ENCODE results near the gene ANKRD42.

Gene ANKRD42

DNA sequence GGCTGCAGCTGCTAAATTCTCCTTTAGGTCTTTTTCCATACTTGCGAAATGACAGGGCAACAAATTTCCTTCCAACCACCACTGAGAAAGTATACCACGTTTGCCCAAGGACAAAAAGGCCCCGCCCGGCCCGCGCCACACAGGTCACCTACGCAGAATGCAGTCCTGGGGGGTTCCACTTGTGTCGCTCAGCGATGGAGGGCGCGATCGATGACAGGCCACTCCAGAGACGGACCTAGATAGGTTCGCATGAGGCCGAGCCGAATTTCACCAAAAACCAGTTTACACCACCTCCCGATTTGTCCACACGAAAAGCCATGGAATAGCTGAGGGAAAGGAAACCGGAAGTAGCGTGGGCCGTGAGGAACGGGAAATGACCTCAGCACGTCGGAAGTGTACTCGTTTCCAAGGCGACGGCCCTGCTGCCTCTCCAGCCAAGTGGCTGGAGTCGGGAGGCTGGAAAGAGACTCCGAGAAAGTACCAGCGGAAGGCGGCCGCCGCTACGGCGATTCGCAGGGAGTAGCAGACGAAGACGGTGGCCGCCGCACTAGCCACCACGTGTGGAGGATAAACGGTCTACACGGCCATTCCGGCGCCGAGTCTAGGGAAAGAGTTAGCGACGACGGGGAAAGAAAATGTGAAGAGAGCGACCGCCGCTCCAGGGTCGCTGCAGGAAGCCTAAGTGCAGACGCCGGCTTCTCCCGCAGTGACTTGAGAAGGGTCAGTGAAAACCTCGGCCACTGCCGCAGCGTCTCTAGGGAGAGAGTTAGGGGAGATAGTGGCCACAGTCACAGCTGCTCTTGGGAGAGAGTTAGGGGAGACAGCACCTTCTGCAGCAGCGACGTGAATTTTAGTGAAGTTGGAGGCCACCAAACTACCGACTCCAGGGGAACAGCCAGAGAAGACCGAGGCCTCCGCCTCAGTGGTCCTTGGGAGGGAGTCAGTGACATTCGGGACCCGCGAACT, at the start of gene ANKRD42:
Gene ANKRD42 (plus strand): TSS at position 398 of the 966 bp plus-strand sequence. CDS start 959 bp downstream, outside the sequence.
- DNase-seq = peak; percentile 95

DNA sequence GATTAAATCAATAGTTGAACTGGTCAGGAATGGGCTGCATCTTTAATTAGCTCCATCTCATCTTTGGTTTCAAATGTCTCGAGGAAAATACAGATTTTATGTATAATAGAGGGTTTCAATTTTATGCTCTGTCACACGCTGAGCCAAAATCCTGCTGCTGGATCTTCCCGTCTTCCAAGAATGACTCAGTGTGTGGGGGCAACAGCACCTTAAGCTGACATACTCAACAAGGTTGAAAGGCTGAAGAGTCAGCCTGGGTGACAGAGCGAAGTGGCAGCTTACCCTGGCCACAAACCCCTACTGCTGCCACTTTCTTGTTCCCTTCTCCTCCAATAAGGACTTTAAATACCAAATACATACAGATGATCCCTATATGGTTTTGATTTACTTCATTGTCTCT, 45.6 kb upstream of the ANKRD42 start:
- DNase-seq = no peak

DNA sequence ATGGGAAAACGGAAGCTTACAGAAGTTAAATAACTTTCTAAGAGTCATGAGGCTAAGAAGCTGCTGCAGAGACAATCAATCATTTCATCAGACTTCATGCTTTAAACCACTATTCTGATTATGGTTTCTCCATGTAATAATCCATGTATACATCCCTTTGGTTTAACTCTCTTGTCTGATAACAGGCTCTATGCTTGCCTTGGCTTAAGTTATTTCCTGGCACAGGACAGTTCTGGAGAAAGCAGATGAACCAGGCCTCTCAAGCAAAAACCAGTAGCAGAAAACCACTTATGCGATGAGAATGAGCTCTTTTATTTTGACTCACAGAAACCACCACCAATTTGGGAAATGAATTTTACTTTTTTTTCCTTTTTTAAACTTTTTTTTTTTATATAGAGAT, 43.1 kb upstream of the ANKRD42 start:
- no peak for DNase-seq

DNA sequence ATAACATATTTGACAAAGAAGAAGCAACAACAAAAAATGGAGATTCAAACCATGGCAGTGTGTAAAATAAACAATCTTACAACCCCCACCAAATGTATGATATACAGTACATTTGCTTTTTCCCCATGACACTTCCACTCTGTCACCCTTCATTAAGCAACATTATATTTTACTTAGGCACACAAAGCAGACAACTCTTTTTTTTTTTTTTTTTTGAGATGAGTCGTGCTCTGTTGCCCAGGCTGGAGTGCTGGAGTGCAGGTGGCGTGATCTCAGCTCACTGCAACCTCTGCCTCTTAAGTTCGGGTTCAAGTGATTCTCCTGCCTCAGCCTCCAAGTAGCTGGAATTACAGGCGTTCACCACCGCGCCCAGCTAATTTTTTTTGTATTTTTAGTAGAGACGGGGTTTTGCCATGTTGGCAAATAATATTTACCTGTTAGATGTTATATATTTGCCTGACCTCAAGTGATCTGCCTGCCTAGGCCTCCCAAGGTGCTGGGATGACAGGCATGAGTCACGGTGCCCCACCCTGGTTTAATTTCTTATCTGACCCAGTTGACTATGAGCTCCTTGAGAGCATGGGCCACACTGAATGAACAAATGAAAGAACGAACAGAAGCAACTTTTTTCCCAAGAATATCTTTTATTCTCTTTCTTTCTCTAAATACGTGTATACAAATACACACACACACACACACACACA, 42.1 kb upstream of the ANKRD42 start:
- DNase-seq = no peak

DNA sequence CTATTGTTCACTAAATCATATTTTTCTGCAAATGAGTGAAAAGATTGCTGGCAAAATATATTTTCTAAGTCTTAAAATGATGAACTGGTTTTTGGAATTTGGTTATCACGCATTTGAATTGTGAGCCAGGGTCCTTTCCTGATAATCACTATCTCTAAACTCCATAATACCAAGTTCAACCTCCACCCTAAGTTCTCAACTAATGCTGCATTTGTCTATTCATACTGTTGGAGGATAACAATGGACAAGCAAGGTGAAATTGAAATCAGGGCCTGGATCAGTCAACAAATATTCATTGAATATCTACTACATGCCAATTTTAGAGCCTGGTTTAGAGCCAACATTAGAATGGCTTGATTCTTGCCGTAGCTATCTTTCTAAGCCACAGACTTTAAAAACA, 41.2 kb upstream of the ANKRD42 start:
- no peak for DNase-seq

DNA sequence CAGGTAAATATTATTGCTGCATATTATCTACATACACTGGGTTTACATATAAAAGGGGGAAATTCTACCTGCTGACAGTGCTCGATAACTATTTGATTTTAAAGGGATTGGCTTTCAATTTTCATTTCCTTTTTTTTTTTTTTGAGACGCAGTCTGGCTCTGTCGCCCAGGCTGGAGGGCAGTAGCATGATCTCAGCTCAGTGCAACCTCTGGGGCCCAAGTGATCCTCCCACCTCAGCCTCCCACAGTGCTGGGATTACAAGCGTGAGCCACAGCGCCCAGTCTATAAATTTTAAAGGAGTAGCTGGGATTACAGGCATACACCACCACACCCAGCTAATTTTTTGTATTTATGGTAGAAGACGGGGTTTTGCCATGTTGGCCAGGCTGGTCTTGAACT, 39.7 kb upstream of the ANKRD42 start:
- DNase-seq = no peak

DNA sequence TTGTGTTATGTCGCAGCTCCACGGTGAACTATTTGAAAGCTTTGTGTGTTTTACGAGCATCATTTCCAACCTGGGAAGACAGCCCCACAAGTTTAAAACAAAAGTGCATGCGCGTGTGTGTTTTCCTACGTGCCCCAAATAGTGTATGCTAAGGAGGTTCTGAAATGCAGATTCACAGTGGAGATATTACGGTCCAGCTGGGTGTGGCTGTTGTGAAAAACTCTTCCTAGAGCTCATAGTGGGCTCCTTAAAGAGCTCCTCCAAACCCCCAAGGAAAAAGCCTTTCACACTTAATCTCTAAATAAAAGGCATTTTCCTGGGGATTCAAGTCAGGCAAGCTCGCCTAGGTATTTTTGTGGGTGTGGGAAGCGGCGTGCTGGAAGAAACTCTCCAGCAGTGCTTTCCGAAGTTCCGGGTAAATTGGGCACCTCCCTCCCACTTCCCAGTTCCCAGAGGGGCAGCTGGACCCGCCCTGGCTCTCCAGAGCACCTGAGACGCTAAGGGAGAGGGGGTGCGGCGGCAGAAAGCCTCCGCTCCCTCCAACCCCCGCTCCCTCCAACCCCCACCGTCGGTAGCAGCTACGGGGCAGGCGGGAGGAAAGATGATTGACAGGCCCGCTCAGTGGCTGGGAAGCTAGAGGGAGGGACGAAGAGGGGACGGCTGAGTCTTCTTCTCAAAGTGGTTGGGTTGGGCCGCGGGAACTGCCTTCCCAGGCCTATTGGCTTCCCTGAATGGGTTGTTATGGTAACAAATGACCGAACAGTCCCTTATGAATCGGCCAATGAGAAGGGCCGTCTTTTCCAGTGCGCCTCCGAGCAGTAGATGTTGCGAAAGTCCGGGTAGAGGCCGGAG, 37.1 kb upstream of the ANKRD42 start:
- peak; percentile 100 for DNase-seq

DNA sequence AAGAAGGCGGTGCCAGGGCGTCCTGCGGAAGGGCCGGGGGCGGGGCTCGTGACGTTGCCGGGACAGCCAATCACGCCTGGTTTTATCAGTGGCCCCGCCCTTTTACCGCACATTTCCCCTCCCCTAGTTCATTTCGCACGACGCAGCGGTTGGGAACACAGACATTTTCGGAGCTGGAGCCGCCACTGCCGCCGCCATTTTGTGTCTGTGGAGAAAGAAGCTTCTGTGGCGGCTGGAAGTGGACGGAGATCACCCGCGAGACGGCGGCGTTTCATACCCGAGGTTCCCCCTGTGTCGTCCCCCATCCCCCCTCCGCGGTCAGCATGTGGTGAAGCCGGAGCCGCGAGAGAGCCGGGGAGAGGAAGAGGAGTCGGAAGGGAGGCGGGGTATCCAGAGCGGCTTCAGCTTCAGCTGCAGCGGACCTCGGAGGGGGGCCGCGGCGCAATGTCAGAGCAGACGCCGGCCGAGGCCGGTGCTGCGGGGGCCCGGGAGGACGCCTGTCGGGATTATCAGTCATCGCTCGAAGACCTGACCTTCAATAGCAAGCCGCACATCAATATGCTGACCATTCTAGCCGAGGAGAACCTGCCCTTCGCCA, 36.4 kb upstream of the ANKRD42 start, which contains the start of gene PCF11:
Gene PCF11 (plus strand): TSS at position 136 of the 598 bp plus-strand sequence. CDS start 309 bp downstream, at position 445.
- no peak for DNase-seq

DNA sequence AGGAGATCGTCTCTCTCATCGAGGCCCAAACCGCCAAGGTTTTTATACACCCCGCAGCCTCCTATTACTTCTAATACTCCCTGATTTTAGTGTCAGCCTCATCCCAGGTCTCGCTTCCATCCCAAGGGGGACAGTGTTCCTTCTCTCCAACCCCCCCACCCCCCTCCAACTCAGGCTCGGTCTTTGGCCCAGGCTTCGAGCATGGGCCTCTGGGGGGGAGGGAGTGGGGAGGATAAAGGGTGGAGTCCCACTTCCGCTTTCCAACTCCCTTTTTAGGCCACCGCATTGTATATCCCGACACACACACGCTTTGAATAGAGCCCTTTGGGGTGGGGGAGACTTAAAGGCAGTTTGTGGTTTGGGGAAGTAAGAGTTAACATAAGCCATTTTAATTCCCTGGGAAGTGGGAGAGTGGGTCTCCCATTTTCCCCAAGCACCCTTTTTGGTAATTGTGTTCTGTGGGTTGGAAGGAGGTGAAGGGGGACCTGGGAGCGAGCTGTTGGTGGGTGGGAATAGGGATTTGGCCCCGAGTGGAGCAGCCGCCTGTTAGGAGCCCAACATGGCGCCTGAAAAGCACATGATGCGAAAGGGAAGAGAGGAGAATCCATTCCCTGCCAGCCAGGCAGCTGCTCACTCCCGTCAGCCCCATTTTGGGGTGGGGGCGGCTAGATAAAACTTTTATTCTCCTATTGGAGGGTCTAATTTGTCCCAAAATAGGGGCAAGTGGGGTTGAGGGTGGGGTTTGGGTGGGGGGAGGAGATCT, 35.7 kb upstream of the ANKRD42 start:
- peak; percentile 83 for DNase-seq

DNA sequence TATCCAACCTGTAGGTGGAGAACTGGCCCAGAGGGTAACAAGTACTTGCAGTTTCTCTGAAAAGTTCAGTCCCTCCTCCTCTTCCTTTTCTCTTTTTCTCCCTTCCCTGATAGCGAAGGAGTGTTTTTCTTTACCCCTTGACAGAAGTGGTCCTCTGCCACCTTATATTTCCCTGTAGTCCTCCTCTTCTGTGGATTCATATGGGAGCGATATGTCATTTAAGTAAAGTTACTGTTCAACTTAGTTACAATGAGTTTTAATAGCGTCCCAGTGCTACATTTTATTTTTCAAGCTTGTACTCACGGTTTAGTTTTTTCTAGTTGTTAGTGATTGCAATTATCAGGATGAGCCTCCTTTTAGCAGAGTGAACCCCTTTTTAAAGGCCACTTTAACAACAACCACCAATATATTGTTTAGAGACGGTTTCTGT, 35.1 kb upstream of the ANKRD42 start:
- DNase-seq = no peak

DNA sequence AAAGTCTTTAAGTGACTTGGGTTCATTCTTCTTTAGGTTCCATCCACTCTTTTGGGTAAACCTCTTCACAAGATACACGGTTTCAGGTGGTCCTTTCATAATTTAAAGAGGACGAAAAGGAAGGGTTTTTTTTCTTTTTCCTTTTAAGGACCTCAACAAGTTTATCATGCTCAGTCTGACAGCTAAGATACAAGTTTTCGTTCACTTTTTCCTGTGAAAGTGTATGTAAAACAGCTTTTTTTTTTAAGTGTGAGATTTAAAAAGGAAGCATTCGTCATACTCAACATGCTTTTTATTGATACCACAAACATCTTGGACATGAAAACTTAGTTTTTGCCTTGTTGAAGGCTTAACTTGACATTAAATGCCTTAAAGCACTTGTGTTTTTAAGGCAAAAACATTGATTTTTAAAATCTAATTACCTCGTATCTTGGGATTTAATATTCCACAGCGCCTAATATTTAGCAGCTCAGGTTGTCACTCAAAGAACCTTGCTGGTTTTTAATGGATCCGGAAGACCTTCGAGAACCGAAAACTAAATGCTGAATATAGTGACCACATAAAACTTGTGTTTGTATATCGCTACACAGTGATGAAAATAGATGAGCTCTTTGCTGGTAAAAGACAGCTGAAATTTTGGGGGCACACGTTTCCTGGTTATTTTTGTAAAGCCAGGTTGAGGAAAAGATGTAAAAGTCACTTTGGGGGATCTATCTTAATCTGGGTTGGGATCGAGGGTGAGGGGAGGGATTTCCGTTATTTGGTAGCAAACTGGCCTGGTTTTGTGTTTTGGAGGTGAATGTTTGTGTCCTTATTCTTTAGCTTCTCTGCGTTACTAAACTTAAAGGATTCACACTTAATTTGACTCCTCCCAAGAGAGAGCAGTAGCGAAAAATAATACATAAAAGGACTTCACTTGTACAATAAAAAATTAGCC, 34.3 kb upstream of the ANKRD42 start:
- DNase-seq = no peak

DNA sequence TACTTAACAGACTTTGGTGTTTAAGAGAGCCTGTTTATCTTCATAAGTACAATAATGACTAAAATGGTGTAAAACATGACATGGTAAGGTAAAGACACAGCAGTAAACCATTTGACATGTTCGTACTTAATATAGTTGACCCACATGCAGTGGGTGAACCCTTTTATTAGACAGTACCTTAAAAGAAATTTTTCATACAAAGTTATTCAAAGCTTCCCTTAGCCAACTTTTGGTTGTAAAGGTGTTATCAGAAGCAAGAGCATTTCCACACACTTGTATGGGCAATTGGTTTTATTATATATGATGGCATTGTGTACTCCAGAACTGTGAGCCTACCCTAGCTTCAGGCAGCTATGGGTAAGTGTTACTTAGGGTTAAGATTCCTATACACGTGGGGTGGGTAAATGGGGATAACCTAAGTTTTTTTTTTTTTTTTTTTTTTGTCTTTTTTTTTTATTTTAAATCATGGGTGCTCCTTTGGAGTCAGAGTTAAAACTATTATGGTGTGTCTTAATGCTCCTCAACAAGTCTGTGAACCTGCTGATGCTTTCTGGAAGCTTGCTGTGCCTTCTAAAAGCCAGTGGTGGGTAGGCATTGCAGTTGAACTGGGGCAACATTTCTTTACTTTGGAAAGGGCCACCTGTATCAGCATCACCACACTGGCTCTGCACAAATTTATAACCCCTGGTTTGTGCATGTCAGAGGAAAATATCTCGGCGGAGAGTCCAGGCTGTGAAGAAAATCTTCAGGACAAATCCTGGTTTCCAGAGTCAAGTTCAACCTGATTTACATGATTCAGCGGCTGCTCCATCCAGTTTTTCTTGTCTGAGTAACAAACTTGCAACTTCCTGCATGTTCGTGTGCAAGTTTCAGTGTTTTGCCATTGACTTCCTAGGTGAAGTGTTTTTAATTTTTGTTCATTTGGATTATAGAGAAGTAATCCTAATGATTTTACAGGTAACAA, 33.3 kb upstream of the ANKRD42 start:
- no peak for DNase-seq

DNA sequence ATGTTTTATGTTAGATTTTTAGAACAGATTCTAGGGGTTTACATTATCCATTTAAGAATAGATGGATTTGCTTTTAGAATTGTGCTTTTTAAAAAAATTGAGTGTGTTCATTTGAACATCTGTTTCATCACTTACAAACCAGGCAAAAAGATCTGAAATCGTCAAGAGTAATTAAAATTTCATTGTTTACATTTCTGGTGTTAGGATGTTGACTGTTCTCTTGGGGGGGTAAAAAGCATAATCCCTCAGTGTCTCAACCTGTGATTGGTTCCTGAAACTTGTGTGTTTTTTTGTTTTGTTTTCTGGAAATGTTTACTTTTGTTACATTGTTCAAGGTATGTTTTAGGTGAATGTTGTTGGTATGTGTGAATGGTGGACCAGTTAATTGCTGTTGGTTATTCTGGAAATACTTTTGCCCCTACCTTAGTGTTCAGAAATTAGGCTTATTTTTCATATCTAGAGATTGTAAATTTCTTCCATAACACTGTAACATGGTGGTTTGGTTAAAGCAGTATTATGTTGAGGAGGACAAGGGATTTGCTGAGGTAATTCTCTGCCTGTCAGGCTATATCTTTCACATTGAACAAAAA, 31.8 kb upstream of the ANKRD42 start:
- no peak for DNase-seq

DNA sequence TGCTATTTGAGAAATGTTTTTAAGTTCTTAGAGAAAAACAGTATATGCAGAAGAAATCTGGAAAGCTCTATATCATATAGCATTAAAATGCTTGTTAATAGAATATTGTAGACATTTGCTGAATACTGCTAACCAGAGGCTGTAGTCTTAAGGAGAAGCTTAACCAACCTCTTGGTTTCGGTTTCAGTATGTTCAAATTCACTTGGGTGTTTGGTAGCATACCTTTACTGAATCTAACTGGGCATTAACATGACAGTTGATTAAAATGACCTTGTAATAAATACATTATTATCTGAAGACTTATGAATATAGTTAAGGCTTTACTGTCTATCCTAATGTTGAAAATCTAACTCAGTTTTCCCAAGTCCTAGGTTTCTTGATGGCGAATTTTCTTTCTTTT, 31.1 kb upstream of the ANKRD42 start:
- DNase-seq = no peak

DNA sequence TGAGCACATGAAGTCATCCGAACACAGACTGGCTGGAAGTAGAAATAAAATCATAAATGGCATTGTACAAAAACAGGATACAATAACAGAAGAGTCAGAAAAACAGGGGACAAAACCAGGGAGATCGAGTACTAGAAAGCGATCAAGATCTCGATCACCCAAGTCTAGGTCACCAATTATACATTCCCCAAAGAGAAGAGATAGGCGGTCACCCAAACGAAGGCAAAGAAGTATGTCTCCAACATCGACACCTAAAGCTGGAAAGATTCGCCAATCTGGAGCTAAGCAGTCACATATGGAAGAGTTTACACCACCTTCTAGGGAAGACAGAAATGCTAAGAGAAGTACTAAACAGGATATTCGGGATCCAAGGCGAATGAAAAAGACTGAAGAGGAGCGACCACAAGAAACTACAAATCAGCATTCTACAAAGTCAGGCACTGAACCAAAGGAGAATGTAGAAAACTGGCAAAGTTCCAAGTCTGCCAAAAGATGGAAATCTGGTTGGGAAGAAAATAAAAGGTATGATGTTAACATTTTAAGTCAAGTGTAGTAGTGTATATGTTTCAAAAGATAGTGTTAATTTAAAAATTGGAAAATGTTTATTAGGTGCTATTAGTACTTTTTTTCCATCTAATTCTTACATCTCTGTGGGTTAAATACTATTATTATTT, 27.2 kb upstream of the ANKRD42 start:
- DNase-seq = no peak

DNA sequence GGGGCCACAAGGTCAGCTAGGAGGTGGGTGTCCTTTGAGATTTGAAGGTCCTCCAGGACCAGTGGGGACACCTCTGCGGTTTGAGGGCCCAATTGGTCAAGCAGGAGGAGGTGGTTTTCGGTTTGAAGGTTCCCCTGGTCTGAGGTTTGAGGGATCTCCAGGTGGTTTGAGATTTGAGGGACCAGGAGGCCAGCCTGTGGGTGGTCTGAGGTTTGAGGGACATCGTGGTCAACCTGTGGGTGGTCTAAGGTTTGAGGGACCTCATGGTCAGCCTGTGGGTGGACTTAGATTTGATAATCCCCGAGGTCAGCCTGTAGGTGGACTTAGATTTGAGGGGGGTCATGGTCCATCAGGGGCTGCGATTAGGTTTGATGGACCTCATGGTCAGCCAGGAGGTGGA, 24.8 kb upstream of the ANKRD42 start:
- no peak for DNase-seq

DNA sequence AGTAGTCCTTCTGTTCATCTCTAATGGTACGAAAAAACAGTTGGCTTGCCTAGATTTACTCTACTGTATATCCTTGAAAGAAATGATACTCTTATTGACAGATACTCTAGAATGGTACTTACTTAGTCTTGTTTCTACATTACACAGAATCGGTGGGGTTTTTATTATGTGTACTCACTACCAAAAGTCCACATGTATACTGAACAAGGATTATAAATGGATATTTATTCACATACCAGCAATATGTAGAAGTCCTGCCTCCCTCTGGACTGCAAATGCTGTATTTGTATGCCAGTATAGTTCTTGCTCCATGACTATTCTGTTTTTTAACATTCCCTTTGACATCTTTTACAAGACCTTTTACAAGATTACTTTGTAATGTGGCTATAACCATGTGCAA, 22.6 kb upstream of the ANKRD42 start:
- no peak for DNase-seq

DNA sequence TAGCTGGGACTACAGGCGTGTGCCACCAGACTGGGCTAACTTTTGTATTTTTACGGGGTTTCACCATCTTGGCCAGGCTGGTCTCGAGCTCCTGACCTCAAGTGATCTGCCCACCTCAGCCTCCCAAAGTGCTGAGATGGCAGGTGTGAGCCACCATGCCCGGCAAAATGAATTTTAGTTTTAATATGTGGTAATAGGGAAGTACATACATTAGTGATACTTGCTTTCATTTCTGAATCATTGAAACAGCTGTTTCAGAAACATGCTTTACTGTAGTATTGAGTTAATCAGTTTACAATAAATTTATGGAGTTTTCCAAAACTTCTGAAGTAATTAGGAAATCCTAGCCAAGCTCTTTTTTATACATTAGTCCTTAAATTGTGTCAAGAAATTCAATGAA, 21.0 kb upstream of the ANKRD42 start:
- DNase-seq = no peak
